ENCODE results near the gene AFDN. TPM values are rescaled to one million over a fixed set of nuclear protein-coding genes. Genes with fewer than 3 reads are reported as not detected.

AFDN gene
- polyA plus RNA-seq, 1 of the 3 experiments (the other 2 are of a cell fraction), result 25.1 TPM

- ChIA-PET POLR2A (no interaction called here), CTCF (no interaction called here)
- no peaks in the 10 kb centered on the region for H3K9me2 ChIP-seq
- no peaks in the 10 kb centered on the region for H3K27me3 ChIP-seq (ENCODE audit: insufficient read depth)
- H4K20me1 ChIP-seq (ENCODE audit: insufficient read depth), result no peaks in the 10 kb centered on the region
- H2AFZ ChIP-seq (ENCODE audit: low read depth), result no peak overlapping the region
- no peak for TF ChIP-seq SMC3 (IDR thresholded peaks at IDR 0.05; ENCODE audit: low read depth, low read length)
- H3K4me3 ChIP-seq (ENCODE audit: low read depth in 2 of 2, low read length in 1 of 2), result no peak overlapping the region
- H3F3A ChIP-seq (replicated peaks; ENCODE audit: insufficient read depth), result peaks cover 4% of the 10 kb centered on the region
- H3K9me3 ChIP-seq, result no peaks in the 10 kb centered on the region
- no peak overlapping the region for H3K27ac ChIP-seq (ENCODE audit: low read depth in 2 of 2, low read length in 1 of 2)
- peaks cover 0 to 3% of the 10 kb centered on the region in 2 experiments; a peak in 2 of 4 replicates for H3K4me1 ChIP-seq (ENCODE audit: control insufficient read depth in 1 of 2, insufficient read depth in 2 of 2, low read depth in 1 of 2, low read length in 1 of 2)
- no peak overlapping the region for H3K9ac ChIP-seq
- no peaks in the 10 kb centered on the region for H3K79me2 ChIP-seq (ENCODE audit: insufficient read depth)
- H3K4me2 ChIP-seq, result no peak overlapping the region
- H3K36me3 ChIP-seq (replicated peaks in 1 of 2; ENCODE audit: control insufficient read depth in 1 of 2, insufficient read depth in 2 of 2, low read length in 1 of 2), result peaks cover 5 to 48% of the 10 kb centered on the region in 2 experiments
- 96% methylated on average over 3 of the region's 3 CpGs for WGBS (ENCODE audit: low lambda C conversion rate)
- no peak for DNase-seq
Measured at GRCh38 chr6:167954151-167954550, 127.4 kb downstream of the AFDN start.

GRCh38 chr6:167956491-167956890, 129.8 kb downstream of the AFDN start:
- Histone ChIP-seq H3K9me3 (no peaks in the 10 kb centered on the region), H3K27ac (ENCODE audit: low read depth in 2 of 2, low read length in 1 of 2) (no peak overlapping the region), H3K27me3 (ENCODE audit: insufficient read depth) (no peaks in the 10 kb centered on the region), H3K9me2 (no peaks in the 10 kb centered on the region), H3K4me3 (ENCODE audit: low read depth in 2 of 2, low read length in 1 of 2) (no peak overlapping the region), H3K36me3 (replicated peaks in 1 of 2; ENCODE audit: control insufficient read depth in 1 of 2, insufficient read depth in 2 of 2, low read length in 1 of 2) (peaks cover 0 to 28% of the 10 kb centered on the region in 2 experiments), H3K79me2 (ENCODE audit: insufficient read depth) (no peaks in the 10 kb centered on the region), H3K4me2 (no peak overlapping the region), H3K9ac (no peak overlapping the region), H2AFZ (ENCODE audit: low read depth) (no peak overlapping the region), H3K4me1 (ENCODE audit: control insufficient read depth in 1 of 2, insufficient read depth in 2 of 2, low read depth in 1 of 2, low read length in 1 of 2) (no peaks in the 10 kb centered on the region; a peak in 2 of 4 replicates), H4K20me1 (ENCODE audit: insufficient read depth) (no peaks in the 10 kb centered on the region), H3F3A (replicated peaks; ENCODE audit: insufficient read depth) (peaks cover 4% of the 10 kb centered on the region)
- DNase-seq, result no peak
- 93% methylated on average over 6 of the region's 6 CpGs for WGBS (ENCODE audit: low lambda C conversion rate)
- ChIA-PET CTCF (interaction anchor here (1.2 to 2.1 kb wide), 2 partner anchors 11 to 12 kb away, joined by 4 to 9 read pairs; no protein-coding TSS in a partner anchor), POLR2A (no interaction called here)
- no peak for TF ChIP-seq PBX3 (IDR thresholded peaks at IDR 0.05)

GRCh38 chr6:167956983-167957492, 130.3 kb downstream of the AFDN start:
- no peak overlapping the region for H3K9ac ChIP-seq
- 94% methylated on average over 8 of the region's 8 CpGs for WGBS (ENCODE audit: low lambda C conversion rate)
- peaks cover 0 to 22% of the 10 kb centered on the region in 2 experiments for H3K36me3 ChIP-seq (replicated peaks in 1 of 2; ENCODE audit: control insufficient read depth in 1 of 2, insufficient read depth in 2 of 2, low read length in 1 of 2)
- H3K27ac ChIP-seq (ENCODE audit: low read depth in 2 of 2, low read length in 1 of 2), result no peak overlapping the region
- CTCF ChIA-PET, result interaction anchor here (1.1 to 2.1 kb wide), 2 partner anchors 11 to 49 kb away, joined by 3 to 9 read pairs; no protein-coding TSS in a partner anchor
- no peak overlapping the region for H3K4me3 ChIP-seq (ENCODE audit: low read depth in 2 of 2, low read length in 1 of 2)
- no peak overlapping the region for H2AFZ ChIP-seq (ENCODE audit: low read depth)
- no peaks in the 10 kb centered on the region for H3K27me3 ChIP-seq (ENCODE audit: insufficient read depth)
- TF ChIP-seq ZBTB33 (IDR thresholded peaks at IDR 0.05; ENCODE audit: borderline replicate concordance, low read depth) (no peak), EP300 (IDR thresholded peaks at IDR 0.05; ENCODE audit: borderline replicate concordance in 1 of 2, low read depth in 1 of 2, low read length in 1 of 2) (no peak), EZH2phosphoT487 (IDR thresholded peaks at IDR 0.05; ENCODE audit: borderline replicate concordance, low read depth) (no peak), RXRA (IDR thresholded peaks at IDR 0.05; ENCODE audit: borderline replicate concordance, low read depth) (no peak), USF2 (IDR thresholded peaks at IDR 0.05; ENCODE audit: borderline replicate concordance, low read depth, low read length) (no peak), SMC3 (IDR thresholded peaks at IDR 0.05; ENCODE audit: low read depth, low read length) (no peak), NFIC (IDR thresholded peaks at IDR 0.05; ENCODE audit: borderline replicate concordance) (no peak), TEAD4 (IDR thresholded peaks at IDR 0.05; ENCODE audit: borderline replicate concordance, insufficient read depth) (no peak), PBX3 (IDR thresholded peaks at IDR 0.05) (no peak), MXI1 (IDR thresholded peaks at IDR 0.05; ENCODE audit: low read depth, low read length) (no peak), FOXM1 (IDR thresholded peaks at IDR 0.05; ENCODE audit: low read depth) (no peak)
- H3K9me3 ChIP-seq, result no peaks in the 10 kb centered on the region
- no peak for DNase-seq
- POLR2A ChIA-PET, result no interaction called here
- H3F3A ChIP-seq (replicated peaks; ENCODE audit: insufficient read depth), result peaks cover 4% of the 10 kb centered on the region
- no peak overlapping the region for H3K4me2 ChIP-seq
- no peaks in the 10 kb centered on the region; a peak in 2 of 4 replicates for H3K4me1 ChIP-seq (ENCODE audit: control insufficient read depth in 1 of 2, insufficient read depth in 2 of 2, low read depth in 1 of 2, low read length in 1 of 2)
- H3K9me2 ChIP-seq, result no peaks in the 10 kb centered on the region
- H3K79me2 ChIP-seq (ENCODE audit: insufficient read depth), result no peaks in the 10 kb centered on the region
- no peaks in the 10 kb centered on the region for H4K20me1 ChIP-seq (ENCODE audit: insufficient read depth)
